ENCODE data around the gene OR13C8.
"Not testable (repeated sequence)": the region's sequence is repeated elsewhere in the genome, so short reads cannot be mapped to it uniquely, and the experiment has no call there.

The OR13C8 gene

GRCh38 chr9:104568868-104569267 is at the start of gene OR13C8:
Gene OR13C8 (plus strand): TSS chr9:104569168. CDS start chr9:104569168, 0 bp downstream.
- no peak for DNase-seq (ENCODE audit: low read depth)

- DNase-seq (ENCODE audit: low read depth): not testable (repeated sequence)
Observed at GRCh38 chr9:104520241-104520640, 48.7 kb upstream of the OR13C8 start.

- DNase-seq (ENCODE audit: low read depth): no peak
Observed at GRCh38 chr9:104527109-104527508, 41.9 kb upstream of the OR13C8 start, which contains the start of gene OR13C4. Gene OR13C4 (minus strand): TSS chr9:104527209. CDS start chr9:104527209, 0 bp downstream.

GRCh38 chr9:104536756-104537155 is 32.2 kb upstream of the OR13C8 start, which contains the start of gene OR13C3:
Gene OR13C3 (minus strand): TSS chr9:104536856. CDS start chr9:104536723, 133 bp downstream.
- DNase-seq (ENCODE audit: low read depth): no peak

- no peak for DNase-seq (ENCODE audit: low read depth)
Observed at GRCh38 chr9:104539275-104539674, 29.7 kb upstream of the OR13C8 start.

- no peak for DNase-seq (ENCODE audit: low read depth)
Observed at GRCh38 chr9:104544644-104545043, 24.3 kb upstream of the OR13C8 start.

- peak; percentile 5 for DNase-seq (ENCODE audit: low read depth)
Observed at GRCh38 chr9:104553261-104553660, 15.7 kb upstream of the OR13C8 start.

- no peak for DNase-seq (ENCODE audit: low read depth)
Observed at GRCh38 chr9:104555521-104555920, 13.4 kb upstream of the OR13C8 start.

- DNase-seq (ENCODE audit: low read depth): no peak
Observed at GRCh38 chr9:104556830-104557634, 11.9 kb upstream of the OR13C8 start.

- no peak for DNase-seq (ENCODE audit: low read depth)
Observed at GRCh38 chr9:104564358-104564757, 4.6 kb upstream of the OR13C8 start.

GRCh38 chr9:104572612-104573011 is 3.6 kb downstream of the OR13C8 start:
- DNase-seq (ENCODE audit: low read depth): no peak

- DNase-seq (ENCODE audit: low read depth): no peak
Observed at GRCh38 chr9:104575456-104575855, 6.5 kb downstream of the OR13C8 start.

- no peak for DNase-seq (ENCODE audit: low read depth)
Observed at GRCh38 chr9:104577263-104577662, 8.3 kb downstream of the OR13C8 start.

GRCh38 chr9:104580562-104580961 is 11.6 kb downstream of the OR13C8 start:
- DNase-seq (ENCODE audit: low read depth): no peak

GRCh38 chr9:104586496-104587180 is 17.7 kb downstream of the OR13C8 start:
- peak; percentile 12 for DNase-seq (ENCODE audit: low read depth)

- DNase-seq (ENCODE audit: low read depth): no peak
Observed at GRCh38 chr9:104589626-104590025, 20.7 kb downstream of the OR13C8 start.

- DNase-seq (ENCODE audit: low read depth): not testable (repeated sequence)
Observed at GRCh38 chr9:104598749-104599148, 29.8 kb downstream of the OR13C8 start.

GRCh38 chr9:104599313-104599712 is 30.3 kb downstream of the OR13C8 start, which contains the start of gene OR13C5:
Gene OR13C5 (minus strand): TSS chr9:104599413. CDS start chr9:104599413, 0 bp downstream.
- not testable (repeated sequence) for DNase-seq (ENCODE audit: low read depth)

- no peak for DNase-seq (ENCODE audit: low read depth)
Observed at GRCh38 chr9:104604801-104605200, 35.8 kb downstream of the OR13C8 start.

- not testable (repeated sequence) for DNase-seq (ENCODE audit: low read depth)
Observed at GRCh38 chr9:104605527-104605926, 36.6 kb downstream of the OR13C8 start, which contains the start of gene OR13C2. Gene OR13C2 (minus strand): TSS chr9:104605627. CDS start chr9:104605627, 0 bp downstream.

- no peak for DNase-seq (ENCODE audit: low read depth)
Observed at GRCh38 chr9:104606152-104606551, 37.2 kb downstream of the OR13C8 start.

- DNase-seq (ENCODE audit: low read depth): no peak
Observed at GRCh38 chr9:104608336-104608735, 39.4 kb downstream of the OR13C8 start.

- no peak for DNase-seq (ENCODE audit: low read depth)
Observed at GRCh38 chr9:104611213-104611612, 42.2 kb downstream of the OR13C8 start.
